Measurements from ENCODE around the gene SPSB4. TPM values are rescaled to one million over a fixed set of nuclear protein-coding genes. Genes with fewer than 3 reads are reported as not detected.

Gene SPSB4
- total RNA-seq = 0.04 TPM in 1 of 2 replicates, not detected in the other

GRCh38 chr3:141050576-141051442, at the start of gene SPSB4:
Gene SPSB4, plus strand, starts transcription at chr3:141051347. Its CDS starts 14,758 bp downstream, at chr3:141066105.

Other genes starting within 250 kb of the SPSB4 start
- 44.8 and 46.3 TPM in 2 replicates for gene SLC25A36, start 109.5 kb upstream of the SPSB4 start, total RNA-seq
- 3.7 and 13.2 TPM in 2 replicates for gene PXYLP1, start 180.5 kb downstream of the SPSB4 start, total RNA-seq